A673 (cell line): Measurements from ENCODE around the gene GPC6. TPM values are rescaled to one million over a fixed set of nuclear protein-coding genes. Genes with fewer than 3 reads are reported as not detected.

Experiments used
- BruUV-seq: library from RNA; stranded (reverse); fragments of 400-500 nt; replicated peaks from 2 replicates; lab custom pipeline; 2021; lab: Mats Ljungman, UMichigan
- CTCF ChIA-PET: fragments of 300-600 bp; sonication (Branson Sonifier 250); formaldehyde crosslinking; loops from one replicate; lab custom pipeline; 2022; ENCODE audit warnings: antibody characterized with exemption; lab: Charles Lee
- POLR2A ChIA-PET: fragments of 300-600 bp; sonication (Branson Sonifier 250); formaldehyde crosslinking; loops from one replicate; lab custom pipeline; 2022; ENCODE audit warnings: antibody characterized with exemption; ENCODE audit not compliant: low non-redundant PET; lab: Charles Lee
- DNase-seq: peaks from one replicate; pipeline ENCODE4 v3.0.0-alpha.2; 2015; ENCODE audit warnings: low spot score
- H3K27ac ChIP-seq: fragments of 200-600 bp; sonication (generic); 2 replicates; pipeline ENCODE4 v1.5.1; 2016; ENCODE audit warnings: mixed run types, low read depth, mild to moderate bottlenecking, mixed read lengths, antibody characterized with exemption, low read length; ENCODE audit not compliant: poor library complexity, severe bottlenecking
- H3K27me3 ChIP-seq: fragments of 200-600 bp; sonication (generic); replicated peaks from 2 replicates; pipeline ENCODE4 v1.6.1; 2017; ENCODE audit warnings: mixed run types, low read depth, mild to moderate bottlenecking, mixed read lengths, antibody characterized with exemption, low read length; ENCODE audit not compliant: insufficient read depth, poor library complexity
- H3K36me3 ChIP-seq: fragments of 200-600 bp; sonication (generic); 2 replicates; pipeline ENCODE4 v1.6.1; 2016; ENCODE audit warnings: mixed run types, mild to moderate bottlenecking, mixed read lengths, antibody characterized with exemption, low read length; ENCODE audit not compliant: insufficient read depth, poor library complexity, severe bottlenecking
- H3K4me1 ChIP-seq: fragments of 200-600 bp; sonication (generic); 2 replicates; pipeline ENCODE4 v1.6.1; 2017; ENCODE audit warnings: mixed run types, mild to moderate bottlenecking, mixed read lengths, antibody characterized with exemption, low read length; ENCODE audit not compliant: insufficient read depth, poor library complexity, severe bottlenecking
- H3K4me3 ChIP-seq: fragments of 200-600 bp; sonication (generic); 2 replicates; pipeline ENCODE4 v1.5.1; 2016; ENCODE audit warnings: low read depth, mixed run types, mild to moderate bottlenecking, mixed read lengths, low read length; ENCODE audit not compliant: poor library complexity, severe bottlenecking
- H3K9me3 ChIP-seq: fragments of 200-600 bp; sonication (generic); 2 replicates; pipeline ENCODE4 v1.6.1; 2016; ENCODE audit warnings: mixed run types, low read depth, mild to moderate bottlenecking, mixed read lengths, antibody characterized with exemption, low read length; ENCODE audit not compliant: poor library complexity, severe bottlenecking
- CTCF ChIP-seq: fragments of 300-800, 200-600 bp; sonication (generic); conservative IDR thresholded peaks from 2 replicates; pipeline ENCODE4 v1.5.1; 2017; ENCODE audit warnings: low read depth, mild to moderate bottlenecking, antibody characterized with exemption, low read length, moderate library complexity, mixed read lengths
- EZH2 ChIP-seq: fragments of 200-600 bp; sonication (generic); IDR thresholded peaks from 2 replicates; pipeline ENCODE4 v1.6.1; 2017; ENCODE audit warnings: borderline replicate concordance, low read depth, mild to moderate bottlenecking, mixed read lengths, antibody characterized with exemption, low read length; ENCODE audit not compliant: poor library complexity, severe bottlenecking
- intact Hi-C: fragments of 100-400 bp; cut with micrococcal nuclease; formaldehyde crosslinking; loops from one replicate; pipeline ENCODE4 v1.10.0; 2022; ENCODE audit not compliant: unreplicated experiment
- total RNA-seq: library from RNA; stranded (reverse); gene quantifications from 2 replicates; pipeline ENCODE4 v1.2.3, GENCODE V29; 2021

Gene GPC6
- total RNA-seq, 1 experiment from 2014 or later = 23.3 TPM

- no peak for TF ChIP-seq EZH2
- TF ChIP-seq CTCF = no peak
- Histone ChIP-seq H3K9me3 (no peaks in the 10 kb centered on the region), H3K4me1 (peaks cover 52% of the 10 kb centered on the region), H3K4me3 (no peak overlapping the region), H3K27ac (no peak overlapping the region), H3K27me3 (no peaks in the 10 kb centered on the region), H3K36me3 (no peaks in the 10 kb centered on the region)
- ChIA-PET CTCF (no interaction called here), POLR2A (no interaction called here)
- intact Hi-C loops = no loop called here
- no peak for DNase-seq
- no TSS peak for BruUV-seq
Observed at GRCh38 chr13:94174009-94174408, 947.4 kb downstream of the GPC6 start.

GRCh38 chr13:94175076-94175475 lies 948.5 kb downstream of the GPC6 start:
- ChIA-PET CTCF (no interaction called here), POLR2A (no interaction called here)
- Histone ChIP-seq H3K9me3 (no peaks in the 10 kb centered on the region), H3K4me1 (peaks cover 43% of the 10 kb centered on the region), H3K27ac (no peak overlapping the region), H3K36me3 (no peaks in the 10 kb centered on the region), H3K27me3 (no peaks in the 10 kb centered on the region), H3K4me3 (no peak overlapping the region)
- intact Hi-C loops = no loop called here
- TF ChIP-seq EZH2 (no peak), CTCF (no peak)
- no peak for DNase-seq
- BruUV-seq = no TSS peak

- no peak overlapping the region for H3K4me3 ChIP-seq
- no peak for TF ChIP-seq EZH2
- no peak for TF ChIP-seq CTCF
- POLR2A ChIA-PET = no interaction called here
- no peak for DNase-seq
- H3K4me1 ChIP-seq = peaks cover 28% of the 10 kb centered on the region
- intact Hi-C loops = no loop called here
- H3K36me3 ChIP-seq = no peaks in the 10 kb centered on the region
- H3K27ac ChIP-seq = no peak overlapping the region
- BruUV-seq = no TSS peak
- H3K27me3 ChIP-seq = no peaks in the 10 kb centered on the region
- CTCF ChIA-PET = no interaction called here
- no peaks in the 10 kb centered on the region for H3K9me3 ChIP-seq
Observed at GRCh38 chr13:94176561-94176960, 950.0 kb downstream of the GPC6 start.
